NOMO-1 treated with dmso at 0.1 percent for 144 hours (cell line): ENCODE results near the gene SGSM1.

Source experiments
- DNase-seq: peaks from one replicate; lab custom pipeline; 2025; ENCODE audit not compliant: unreplicated experiment; lab: John Stamatoyannopoulos, UW

SGSM1 gene

DNA sequence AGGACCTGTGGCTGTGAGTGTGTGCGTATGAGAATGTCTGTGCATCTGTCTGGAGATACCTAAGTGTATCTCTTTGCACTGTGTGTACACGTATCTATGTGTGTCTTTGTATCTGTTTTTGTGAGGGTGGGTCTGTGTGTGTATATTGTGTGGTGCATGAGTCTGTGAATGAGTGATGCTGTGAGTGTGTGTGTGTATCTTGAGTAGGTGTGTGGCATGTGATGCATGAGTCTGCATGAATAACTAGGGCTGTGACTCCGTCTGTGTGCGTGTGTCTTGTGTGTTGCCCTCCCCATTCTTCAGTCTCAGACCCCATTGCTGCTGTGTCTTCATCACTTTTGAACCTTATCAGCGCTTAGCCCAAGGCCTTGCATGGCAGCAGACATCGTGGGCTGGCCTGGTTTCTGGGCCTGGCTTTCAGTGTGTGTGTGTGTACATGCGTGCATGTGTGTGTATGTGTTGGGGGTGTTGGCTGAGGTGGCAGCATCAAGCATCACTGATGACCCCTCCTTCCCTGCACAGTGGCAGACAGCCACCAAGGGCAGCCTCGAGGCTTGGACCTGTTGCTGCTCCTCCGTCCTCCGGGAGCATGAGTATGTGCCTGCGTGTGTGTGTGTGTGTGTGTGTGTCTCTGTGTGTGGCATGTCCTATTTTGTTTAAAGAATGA, 1.4 kb downstream of the SGSM1 start:
- DNase-seq: no peak

DNA sequence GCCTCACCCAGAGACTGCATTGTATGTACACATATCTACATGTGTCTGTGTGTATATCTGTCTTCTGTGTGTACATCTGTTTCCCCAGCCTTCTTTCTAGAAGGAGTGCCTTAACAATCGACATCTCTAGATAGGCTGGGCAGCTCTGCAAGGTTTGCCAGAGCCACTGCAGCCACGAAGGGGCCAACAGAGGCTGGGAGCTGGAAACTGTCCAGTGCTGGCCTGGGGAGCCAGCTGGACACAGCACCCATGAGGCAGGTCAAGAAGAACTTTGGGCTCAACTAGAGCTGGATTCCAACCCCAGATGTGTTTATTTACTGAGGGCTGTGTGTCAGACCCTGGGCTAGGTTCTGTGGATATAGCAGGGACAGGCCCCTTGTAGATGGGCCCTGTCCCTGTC, 3.3 kb downstream of the SGSM1 start:
- no peak for DNase-seq

DNA sequence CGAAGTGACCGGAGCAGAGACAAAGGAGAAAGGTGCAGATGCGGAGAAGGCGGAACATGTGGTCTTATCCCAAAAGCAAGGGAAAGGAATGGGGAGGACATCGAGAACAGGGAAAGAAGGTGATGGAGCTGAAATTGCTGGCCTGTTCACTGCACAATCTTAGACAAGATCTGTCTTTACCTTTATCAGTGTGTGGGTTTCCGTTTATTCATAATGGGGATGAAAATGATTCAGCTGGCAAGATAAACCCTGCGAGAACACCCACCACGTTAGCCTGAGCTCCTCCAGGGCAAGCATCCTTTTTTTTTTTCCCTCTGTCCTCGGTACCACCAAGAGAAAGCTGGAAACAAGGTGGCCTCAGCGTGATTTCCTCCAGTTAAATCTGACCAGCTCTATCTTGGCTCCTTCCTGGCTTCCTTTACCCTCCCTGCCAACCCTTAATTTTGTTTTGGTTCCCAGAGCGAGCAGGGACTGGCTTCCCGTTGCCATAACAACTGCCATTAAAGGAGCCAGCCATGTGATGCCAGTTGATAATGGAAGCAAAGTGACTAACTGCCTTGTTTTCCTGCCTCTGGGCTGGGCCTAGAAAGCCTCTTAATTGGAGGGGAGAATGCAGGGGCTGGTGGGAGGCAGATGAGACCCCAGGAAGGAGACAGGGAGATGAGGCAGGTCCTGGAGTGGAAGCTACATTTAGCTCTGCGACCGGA, 4.2 kb downstream of the SGSM1 start:
- DNase-seq: no peak

DNA sequence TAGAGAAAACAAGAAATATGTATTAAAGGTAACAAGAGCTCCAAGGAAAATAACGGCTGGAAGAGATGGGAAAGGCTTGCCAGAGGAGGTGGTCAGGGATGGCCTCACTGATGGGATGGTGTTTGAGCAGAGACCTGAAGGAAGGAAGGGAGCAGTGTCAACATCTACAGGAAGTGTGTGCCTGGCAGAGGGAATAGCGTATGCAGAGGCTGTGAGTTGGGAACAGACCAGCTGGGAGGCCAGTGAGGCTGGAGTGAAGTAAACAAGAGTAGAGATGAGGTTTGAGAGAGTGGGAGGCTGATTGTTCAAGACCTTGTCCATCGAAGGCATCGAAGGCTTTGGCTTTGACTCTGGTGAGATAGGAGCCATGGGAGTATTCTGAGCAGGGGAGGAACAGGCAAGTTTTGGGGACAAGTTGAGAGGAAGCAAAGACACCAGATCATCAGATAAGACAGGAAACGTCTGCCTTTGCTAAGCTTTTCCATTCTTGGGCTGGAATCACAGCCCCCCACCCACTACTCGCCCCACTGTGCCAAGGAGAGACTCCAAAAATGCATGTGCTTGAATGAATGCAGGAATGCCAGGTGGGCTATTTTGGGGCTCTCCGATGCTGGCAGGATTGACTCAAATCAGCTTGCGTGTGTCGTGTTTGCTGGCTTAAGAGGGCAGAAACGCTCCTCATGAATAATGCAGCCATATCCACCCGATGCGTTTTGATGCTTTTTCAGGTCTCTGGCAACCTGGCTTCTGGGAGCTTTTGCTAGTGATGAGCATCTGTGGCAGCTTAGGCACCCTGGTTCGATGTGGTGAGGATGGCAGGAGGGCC, 7.2 kb downstream of the SGSM1 start:
- no peak for DNase-seq

DNA sequence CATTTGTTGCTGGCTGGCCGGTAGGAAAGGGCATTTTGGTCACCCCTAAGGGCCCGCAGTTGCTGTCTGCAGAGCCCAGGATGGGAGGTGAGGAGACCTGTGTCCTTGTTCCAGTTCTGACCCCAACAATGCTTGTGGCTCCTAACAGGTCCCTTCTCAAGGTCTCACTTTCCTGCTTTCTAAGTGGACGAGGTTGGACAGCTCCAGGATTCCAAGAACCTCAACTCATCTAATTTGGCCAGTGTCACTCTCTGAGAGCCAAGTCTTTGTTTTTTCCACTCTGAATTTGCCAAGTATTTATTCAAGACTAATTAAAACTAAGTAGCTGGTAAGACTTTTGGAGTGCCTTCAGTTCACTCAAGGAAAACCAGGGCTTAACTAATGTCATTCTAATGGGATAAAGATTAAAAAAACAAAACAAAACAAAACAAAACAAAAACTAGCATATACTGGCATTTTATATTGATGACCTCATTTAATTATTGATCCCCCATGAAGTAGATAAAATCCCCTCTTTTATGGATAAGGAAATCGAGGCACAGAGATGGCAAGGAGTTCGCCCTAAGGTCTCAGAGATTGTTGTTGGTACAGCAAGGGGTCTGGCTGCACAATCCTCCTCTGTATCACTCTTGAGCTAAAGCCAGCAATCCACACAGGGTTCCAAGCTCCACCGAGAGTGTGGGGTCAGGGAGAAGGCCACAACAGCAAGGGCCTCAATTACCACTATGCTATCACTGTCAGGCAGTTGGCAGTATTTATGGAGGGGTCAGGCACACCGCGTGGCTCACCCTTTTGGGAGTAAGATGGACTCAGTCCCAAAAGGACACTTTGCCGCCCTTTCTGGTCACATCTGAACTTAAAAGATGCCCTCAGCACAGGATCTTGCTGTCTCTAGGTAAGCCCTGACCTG, 8.1 kb downstream of the SGSM1 start:
- DNase-seq: no peak

DNA sequence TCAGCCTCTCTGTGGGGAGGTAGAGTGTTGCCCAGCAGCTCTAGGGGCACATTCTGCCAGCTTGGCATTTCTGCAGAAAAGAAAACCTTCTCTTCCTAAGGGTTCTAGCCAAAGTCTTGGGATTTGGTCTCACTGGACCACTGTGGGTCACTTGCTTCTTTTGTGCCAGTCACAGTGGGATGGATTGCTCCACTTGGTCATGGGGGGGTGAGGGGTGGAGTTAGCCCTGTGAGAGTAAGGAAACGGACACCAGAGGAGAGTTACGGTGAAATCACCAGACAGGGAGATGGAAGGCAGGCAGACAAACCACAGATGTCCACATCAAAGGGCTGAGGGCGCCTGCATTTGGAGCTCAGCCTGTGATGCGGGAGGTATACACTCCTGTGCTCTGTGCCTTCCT, 10.8 kb downstream of the SGSM1 start:
- no peak for DNase-seq

DNA sequence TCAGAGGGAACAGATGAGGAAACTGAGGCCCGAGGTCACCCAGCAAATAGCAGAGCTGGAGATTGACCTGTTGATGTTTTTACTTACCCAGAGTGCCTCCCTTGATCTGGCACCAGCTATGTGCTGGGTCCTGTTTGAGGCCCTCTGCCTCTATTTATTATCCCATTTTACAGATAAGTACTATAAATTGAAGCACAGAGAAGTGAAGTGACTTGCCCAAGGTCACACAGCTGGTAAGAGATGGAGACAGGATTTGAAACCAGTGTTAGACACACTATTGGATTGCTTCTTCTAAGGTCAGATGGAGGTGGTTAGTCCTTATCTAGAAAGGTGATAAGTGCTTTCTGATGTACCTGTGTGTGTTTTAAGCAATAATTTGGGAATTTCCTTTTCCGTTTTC, 13.5 kb downstream of the SGSM1 start:
- DNase-seq: no peak

DNA sequence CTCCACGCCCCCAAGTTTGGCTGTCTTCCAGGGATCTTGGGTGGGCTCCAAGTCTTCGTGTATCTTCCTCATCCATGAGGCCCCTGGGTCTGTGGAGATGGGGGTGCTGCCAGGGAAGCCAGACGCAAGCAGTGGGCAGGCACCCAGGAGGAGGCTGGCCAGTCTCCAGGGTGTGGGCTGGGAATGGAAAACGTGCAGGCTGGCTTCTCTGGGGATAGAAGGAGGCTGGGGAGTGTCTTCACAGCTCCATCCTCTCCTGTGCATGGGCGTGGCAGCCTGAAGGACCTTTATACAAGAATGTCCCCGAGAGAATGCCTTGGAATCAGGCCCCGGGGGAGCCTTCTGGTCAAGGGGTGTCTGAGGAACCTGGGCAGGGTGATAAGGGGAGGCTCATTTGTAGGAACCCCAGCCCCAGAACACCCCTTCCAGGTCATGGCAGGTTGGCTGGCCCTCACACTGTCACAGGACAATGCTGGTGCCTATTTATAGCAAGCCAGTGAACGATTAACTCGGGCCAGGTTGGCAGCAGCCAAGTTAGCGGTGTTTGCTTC, 14.0 kb downstream of the SGSM1 start:
- DNase-seq: no peak

DNA sequence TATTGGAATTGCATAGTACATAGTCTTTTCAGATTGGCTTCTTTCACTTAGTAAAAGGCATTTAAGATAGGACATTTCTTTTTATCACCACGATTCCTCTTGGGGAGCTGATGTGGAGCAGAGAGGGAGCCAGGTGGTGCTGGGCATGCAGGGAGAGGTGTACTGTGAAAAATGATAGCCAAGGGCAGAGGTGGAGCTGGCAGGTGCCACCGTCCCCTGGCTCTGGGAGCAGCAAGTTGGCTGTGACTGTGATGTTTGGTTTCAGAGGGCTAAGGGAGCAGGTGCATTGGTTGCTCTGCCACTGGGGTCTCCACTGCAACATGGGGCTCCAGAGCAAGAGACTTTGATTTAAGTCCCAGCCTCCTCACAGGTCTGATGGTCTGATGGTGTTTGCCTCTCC, 16.5 kb downstream of the SGSM1 start:
- no peak for DNase-seq

DNA sequence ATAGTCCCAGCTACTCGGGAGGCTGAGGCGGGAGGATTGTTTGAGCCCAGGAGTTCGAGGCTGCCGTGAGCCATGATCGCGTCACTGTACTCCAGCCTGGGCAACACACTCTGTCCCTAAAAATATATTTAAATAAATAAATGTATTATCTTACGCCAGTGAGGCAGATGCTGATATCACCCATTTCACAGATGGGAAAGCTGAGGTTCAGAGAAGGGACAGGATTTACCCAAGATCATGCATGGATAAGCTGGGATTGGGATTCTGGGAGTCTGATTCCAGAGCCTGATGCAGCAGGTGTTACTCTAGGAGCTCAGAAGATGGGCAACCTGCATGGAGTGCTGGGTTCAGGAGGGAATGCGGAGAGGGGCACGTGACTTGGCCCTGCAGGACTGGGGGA, 17.8 kb downstream of the SGSM1 start:
- DNase-seq: no peak

DNA sequence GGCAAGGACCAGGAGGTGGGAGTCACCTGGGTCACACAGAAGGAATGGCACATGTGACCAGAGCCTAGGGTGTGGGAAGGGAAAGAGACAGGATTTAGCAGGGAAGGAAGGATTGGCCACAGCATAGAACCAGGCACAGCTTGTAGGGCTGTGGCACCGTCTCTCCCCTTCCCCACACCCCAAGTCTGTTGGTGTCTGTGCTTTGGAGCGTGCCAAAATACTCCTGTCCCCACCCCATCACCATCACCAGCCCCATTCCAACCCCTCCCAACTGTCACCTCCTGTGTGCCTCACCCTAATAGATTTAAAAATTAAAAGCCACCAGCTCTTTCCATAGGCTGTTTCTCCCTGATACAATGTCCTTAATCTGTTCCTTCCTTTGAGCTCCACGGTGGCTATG, 18.2 kb downstream of the SGSM1 start:
- DNase-seq: no peak

DNA sequence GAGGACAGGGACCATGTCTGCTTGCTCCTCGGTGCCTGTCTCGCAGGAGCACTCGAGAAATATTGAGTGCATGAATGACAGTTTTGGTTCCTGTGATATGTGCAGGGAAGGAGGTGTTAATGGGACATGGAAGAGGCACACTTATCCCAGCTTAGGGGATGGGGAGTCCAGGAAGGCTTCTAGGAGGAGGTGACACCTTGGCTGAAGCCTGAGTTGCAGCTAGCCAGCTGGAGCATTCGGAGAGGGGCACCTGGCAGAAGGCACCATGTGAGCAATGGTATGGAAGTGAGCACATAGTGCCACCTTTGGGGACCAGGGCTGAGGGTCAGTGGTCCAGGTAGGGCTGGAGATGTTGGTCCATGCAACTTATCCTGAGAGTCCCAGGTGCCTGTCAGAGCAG, 18.9 kb downstream of the SGSM1 start:
- no peak for DNase-seq

DNA sequence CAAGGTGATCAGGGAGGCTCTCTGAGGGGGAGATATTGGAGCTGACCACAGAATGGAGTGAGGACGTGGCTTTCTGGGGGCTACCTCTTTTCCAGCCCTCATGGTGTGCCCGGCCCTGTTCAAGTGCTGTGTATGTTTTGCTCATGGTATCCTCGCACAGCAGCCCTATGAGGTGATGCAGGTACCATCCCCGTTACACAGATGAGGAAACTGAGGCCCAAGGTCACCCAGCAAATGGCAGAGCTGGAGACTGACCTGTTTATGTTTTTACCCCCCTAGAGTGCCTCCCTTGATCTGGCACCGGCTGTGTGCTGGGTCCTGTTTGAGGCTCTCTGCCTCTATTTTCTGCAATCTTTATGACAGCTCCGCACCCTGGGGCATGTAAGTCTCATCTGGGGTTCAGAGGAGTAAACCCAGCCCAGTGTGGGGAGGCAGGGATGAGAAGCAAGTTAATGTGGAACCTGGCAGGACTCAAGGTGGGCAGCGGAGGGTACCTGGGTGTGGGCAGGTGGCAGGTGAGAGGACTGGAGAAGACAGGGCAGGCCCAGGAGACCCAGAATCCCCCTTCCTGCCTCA, 20.8 kb downstream of the SGSM1 start:
- DNase-seq: no peak

DNA sequence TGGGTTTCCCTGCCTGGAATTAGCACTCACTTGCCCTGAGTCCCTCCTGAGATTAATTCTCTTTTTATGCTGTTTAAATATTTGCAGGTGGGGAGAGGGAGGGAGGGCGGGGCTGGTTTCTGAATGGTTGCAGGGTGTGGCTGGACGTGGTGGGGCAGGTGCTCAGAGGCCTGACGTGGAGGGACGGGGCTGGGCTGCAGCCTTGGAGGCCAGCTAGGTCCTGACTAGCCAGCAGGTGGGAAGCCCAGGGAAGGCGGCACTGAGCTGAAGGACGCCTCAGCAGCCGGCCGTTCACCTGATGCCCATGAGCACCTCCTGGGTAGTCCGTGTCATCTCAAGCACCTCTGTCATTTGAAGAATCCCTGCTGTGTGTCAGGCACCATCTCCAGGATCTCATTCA, 21.3 kb downstream of the SGSM1 start:
- no peak for DNase-seq

DNA sequence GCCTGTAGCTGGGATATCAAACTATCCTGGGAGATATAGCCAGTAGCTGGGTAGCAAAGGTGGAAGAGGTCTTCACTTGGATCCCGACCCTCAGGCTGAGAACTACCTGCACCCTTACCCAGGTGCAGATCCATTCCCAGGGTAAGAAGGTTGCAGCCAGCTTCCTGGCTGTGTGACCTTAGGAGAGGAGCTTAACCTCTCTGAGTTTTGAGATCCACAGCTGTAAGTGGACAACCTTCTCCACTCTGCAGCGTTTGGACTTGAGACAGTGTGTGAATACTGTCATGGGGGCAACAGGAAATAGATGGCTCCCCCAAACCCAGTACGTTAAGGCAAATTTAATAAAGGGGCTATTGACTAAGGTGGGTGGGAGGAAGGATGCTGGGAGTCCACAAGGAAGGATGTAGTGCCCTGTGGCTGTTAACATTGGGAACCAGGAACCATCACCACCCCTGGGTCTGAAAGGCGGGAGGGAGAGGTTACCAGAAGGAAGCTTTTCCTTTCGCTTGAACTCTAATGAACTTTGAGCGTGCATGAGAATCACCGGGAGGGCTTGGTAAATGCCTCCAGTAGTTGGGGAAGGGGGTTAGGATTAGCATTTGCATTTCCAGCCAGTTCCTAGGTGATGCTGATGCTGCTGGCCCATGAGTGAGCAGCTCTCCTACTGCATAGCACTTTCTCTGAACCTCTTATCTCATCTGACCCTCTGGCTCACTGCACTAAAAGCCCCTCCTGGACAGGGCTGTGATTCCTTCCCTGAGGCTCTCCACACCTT, 24.4 kb downstream of the SGSM1 start:
- DNase-seq: no peak

DNA sequence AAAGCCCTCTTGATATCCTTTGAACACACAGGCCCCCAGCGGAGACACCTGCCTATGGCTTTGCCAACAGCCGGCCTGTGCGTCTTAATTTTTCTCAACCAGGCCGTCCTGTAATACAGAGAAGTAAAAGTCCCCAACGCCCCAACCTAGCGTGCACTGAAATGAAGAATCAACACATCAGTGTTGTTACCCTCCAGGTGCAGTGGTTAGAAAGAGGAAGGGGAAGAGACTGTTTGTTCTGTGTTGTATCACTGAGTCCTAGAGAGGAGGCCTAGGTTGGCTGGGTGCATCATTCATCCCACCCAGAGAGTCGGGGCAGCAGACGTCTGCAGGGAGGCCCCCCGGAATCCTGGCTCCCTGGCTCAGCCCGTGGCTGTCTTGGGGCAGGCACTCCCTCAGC, 25.7 kb downstream of the SGSM1 start:
- no peak for DNase-seq

DNA sequence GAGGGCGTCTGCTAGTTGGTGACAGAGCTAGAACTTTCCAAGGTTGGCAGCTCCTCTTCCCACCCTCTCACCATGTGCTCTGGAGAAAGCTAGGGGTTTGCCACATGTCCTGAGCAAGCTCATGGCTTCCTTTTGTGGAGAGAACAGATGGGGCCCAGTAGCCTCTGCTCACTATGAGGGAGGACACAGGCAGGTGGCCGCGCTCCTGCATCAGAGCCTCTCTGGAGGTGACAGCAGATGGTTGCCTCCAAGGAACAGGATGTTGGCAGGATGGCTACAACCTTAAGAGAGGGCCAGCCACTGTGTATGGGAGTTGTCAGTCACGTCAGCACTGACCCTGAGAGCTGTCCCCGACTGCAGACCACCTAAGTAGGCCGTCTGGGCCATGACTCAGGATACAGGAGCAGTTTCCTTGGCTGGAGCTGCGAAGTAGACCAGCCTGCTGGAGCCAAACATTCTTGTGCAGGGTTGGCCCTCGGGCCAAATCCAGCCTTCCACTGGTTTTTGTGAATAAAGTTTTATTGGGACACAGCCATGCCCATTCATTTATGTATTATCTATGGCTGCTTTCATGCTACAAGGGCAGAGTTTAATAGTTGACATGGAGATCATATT, 28.0 kb downstream of the SGSM1 start:
- DNase-seq: no peak

DNA sequence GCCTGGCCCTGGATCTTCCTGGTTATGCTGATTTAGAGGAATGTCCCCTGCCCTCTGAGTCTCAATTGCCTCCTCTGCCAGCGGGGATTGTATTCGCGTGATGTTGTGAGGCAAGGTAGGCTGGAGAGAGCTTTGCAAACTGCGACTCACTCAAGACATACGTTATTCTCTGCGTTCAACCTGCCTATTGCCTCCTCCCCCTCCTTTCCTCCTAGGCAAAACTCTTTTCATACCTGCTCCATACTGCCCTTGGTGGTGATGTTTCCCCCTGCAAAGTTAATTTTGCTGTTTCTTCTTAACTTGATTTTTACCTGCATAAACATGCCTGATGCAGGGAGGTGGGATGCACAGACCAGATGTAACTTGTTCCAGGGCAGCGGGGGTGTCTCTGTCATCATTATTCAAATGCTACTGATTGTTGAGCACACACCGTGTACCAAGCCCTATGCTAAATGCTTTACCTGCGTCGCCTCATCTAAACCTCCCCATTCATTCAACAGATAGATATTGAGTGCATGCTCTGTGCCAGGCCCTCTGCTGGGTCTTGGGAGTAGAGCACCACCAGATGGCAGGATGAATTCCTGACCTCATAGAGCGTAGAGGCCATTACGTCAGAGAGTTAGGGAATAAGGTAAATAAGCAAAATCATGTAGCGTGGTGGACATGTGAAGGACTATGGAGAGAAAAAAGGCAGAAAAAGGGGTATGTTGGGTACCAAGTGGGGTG, 29.0 kb downstream of the SGSM1 start:
- no peak for DNase-seq

DNA sequence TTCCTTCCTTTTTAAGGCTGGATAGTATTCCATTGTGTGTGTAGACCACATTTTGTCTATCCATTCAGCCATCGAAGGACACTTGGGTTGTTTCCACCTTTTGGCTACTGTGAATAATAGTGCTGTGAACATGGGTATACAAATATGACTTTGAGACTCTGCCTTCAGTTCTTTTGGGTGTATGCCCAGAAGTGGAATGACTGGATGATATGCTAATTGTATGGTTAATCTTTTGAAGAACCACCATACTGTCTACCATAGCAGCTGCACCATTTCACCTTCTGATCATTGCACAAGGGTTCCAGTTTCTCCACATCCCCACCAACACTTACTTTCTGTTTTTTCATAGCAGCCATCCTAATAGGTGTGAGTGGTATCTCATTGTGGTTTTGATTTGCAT, 30.3 kb downstream of the SGSM1 start:
- no peak for DNase-seq
